Measurements from ENCODE around the gene ARHGAP27.
A peak's percentile ranks its signal among the peaks of the same experiment; 100 is the strongest.
"Not testable (repeated sequence)": the region's sequence is repeated elsewhere in the genome, so short reads cannot be mapped to it uniquely, and the experiment has no call there.

The ARHGAP27 gene

DNA sequence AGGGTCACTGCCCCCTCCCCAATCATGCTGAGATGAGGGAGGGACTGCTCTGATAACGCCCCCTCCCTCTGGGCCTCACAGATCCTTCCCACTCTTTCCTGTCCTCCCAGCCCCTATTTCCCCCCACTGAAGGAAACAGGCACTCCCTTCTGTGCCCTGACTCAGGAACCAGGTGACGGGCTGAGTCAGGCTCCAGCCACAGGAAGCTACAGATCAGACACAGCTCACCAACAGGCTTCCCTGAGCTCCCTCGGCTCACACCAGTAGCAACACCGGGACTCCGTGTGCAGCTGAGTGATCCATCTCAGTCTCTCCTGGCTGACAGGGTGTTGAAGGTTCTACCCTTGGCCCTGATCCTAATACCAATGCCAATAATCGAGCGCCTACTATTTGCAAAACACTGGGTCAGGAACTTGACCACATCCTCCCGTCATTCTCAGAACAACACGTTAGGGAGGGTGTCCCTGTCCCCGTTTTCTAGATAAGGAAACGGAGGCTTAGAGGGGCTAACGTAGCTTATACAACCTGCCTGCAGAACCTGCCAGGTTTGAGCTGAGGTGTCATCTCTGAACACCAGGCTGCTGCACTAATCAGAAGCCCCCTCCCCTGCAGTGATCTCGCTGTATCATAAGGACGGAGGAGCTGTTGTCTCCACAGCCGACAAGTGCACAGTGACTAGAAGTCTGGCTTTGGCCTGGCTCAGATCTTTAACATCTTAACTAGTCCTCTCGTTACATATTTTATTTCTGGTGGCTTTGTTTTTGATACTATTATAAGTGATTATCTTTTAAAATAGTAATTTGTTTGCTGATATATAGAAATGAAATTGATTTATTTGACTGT, 13.5 kb upstream of the ARHGAP27 start:
- DNase-seq, result peak; percentile 50

DNA sequence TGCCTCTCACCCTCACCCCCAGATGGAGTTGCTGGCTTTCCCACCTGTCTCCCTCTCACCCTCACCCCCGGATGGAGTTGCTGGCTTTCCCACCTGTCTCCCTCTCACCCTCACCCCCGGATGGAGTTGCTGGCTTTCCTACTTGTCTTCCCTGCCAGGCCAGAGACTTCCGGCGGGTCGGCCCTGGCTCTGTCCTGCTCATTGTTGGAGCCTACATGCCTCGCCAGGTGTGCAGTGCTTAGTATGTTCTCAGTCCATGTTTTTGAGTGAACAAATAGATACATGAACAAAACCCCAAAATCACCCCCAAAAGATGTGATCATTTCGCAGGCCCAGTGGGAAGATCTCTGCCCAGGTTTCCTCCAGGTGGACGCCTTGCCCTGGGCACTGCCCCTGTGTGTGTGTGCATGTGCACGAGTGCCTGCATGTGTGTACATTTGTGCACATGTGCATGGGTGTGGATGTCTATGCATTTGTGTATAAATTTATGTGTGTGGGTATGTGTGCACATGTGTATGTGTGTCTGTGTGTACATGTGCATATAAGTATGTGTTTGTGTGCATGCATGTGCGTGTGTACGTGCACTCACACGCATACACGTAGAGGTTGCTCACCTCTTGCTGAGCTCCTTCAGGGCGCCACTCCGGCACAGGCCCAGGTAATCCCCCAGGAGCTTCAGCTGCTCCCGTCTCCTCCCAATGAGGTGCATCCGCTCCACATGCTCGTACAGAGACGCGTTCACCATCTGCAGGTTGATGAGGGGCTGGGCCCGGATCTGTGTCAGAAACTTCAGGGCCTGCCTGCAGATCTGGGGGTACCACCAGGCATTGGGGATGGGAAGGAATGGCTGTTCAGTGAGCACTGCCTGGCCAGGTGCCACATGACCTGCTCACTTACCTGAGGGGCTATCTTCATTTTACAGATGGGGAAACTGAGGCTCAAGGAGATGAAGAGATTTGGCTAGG, 12.5 kb upstream of the ARHGAP27 start:
- DNase-seq, result not testable (repeated sequence)

DNA sequence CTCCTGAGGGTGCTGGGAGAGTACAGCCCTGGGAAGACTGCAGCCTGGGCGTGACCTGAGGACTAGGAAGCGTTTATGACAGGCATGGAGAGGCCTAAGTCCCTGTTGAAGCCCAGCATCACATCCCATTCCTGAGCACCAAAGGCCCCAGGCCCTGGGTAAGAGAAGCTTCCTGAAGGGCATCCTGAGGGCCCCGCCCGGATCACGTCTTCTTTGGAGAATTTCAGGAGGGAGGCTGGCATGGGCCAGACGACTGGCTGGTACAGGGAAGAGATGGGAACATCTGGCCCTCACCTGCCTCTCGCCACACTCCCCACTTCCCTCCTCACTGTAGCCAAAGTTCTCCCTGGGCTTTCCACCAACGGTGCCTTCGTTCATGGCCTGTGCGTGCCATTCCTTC, 11.6 kb upstream of the ARHGAP27 start:
- not testable (repeated sequence) for DNase-seq

DNA sequence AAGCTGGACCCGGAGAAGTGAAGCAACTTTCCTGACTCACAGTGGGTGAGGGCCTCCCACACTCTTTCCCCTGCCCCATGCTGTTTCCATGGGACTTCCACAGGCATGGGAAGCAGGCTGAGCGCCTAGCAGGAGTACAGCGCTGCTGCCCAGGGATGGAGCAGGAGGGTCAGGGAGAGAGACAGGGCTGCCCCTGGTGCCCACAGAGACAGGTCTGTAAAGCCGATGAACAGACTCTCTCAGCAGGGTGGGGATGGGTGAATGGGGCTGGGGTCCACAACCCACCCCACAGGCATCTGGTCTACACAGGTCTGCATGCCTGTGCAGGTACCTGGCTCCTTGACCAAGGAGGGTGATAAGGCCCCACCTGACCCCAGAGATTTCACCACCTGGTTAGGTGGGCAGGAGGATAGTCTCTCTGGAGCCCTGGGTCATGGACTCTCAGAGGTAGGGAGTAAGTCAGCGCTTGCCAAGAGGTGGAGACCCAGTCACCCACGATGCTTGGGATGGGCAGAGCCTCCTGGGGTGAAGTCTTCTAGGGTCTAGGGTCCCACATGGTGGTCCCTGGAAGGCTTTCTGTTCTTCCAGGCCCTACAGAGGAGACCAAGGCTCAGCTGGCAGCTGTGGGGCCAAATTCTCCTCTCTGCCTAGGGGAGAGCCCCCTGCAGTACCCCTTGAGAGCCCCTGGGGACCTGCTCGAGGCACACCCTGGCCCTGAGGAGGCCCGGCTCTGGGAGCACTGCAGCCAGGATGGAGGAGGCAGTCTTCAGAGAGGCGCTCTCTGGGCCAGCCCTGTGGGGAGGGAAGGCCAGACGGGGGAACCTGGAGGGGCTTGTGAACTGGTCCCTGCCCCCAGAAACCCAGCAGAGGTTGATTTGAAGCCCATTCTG, 10.9 kb upstream of the ARHGAP27 start:
- DNase-seq, result not testable (repeated sequence)

DNA sequence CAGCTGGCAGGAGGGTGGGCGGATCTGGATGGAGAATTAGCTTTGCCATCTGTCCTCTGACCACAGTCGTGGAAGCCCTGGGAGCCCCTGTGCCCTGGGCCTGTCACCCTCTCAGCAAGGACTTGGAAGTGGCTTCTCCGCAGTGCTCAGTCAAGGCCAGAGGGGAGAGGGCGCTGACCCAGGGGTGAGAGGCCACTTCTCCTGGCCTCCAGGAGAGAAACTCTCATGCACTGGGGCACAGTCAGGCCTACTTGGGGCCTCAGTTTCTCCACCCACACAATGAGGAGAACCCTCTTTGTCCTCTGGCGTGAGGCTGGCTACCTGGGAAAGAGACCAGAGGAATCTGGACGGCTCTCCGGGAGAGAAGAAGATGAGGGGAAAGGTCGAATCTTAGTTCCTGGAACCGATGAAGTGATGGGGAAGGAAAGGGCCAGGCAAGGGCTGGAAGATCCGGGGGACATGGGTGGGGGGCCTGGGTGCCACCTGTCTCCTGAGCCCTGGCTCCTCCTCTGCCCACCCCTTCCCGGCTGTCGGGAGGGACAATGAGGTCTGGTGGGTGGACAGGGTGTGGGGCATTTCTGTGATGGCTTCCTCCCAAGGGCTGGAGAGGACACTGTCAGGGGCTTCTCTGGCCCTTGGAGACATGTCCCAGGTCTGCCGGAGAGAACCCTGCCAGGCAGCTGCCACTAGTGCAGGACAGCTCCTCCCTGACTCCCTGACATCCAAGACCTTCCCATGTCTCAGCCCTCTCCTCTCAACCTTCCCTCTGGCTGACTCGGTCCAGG, 9.0 kb upstream of the ARHGAP27 start:
- DNase-seq, result no peak

DNA sequence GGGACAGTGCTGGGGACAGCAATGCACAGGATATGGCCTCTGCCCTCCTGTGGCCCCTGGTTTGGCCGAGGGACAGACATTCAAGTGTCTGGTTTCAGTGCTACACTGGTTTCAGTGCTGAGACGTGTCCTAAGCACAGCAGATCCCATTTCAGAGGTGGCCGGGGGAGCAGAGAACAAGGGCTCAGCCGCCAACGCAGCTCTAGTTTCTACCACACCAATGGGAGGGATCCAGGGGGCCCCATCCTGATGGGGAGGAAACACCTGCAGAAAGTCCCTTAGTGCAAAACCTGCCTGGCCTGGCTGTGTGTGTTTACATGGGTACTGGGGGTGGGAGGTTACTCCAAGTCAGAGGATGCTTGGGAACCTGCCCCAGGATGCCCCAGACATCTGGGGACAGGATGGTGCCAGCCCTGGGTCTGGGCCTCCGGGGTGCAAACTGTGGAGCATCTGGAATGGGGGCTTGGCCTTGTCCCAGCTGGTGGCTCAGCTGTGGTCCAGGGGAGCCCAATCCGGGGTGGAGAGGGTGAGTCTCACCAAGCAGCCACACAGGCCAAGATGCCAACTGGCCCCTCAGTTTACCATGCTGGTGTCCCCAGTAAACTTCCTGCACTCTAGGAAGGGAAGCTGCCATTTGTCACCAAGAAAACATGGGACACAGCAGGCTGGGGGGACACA, 8.3 kb upstream of the ARHGAP27 start:
- DNase-seq, result not testable (repeated sequence)

DNA sequence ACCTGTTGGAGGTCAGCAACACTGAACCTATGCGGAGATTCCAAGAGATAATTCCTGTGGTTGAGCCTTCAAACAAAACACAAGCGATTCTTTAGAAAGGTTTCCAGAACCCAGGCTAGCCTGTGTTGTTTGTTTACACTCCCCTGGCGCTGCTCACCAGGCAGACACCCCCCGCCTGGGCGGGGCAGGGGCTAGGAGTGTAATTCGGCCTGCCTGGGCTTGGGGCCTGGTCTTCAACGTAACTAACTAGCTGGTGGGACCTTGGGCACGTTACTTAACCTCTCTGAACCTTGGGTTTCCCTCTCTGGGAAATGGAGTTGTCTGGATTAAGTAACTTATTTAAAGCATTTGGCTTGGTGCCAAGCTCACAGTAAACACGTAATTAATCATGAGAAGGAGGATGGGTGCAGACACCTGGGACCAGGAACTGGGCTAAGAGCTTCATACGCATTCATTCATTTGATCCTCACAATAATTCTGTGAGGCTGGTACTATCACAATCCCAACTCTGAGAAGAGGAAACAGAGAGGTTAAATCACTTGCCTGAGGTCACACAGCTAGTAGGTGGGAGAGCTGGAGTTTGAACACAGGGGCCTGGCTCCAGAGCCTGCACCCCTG, 7.6 kb upstream of the ARHGAP27 start:
- DNase-seq, result no peak

DNA sequence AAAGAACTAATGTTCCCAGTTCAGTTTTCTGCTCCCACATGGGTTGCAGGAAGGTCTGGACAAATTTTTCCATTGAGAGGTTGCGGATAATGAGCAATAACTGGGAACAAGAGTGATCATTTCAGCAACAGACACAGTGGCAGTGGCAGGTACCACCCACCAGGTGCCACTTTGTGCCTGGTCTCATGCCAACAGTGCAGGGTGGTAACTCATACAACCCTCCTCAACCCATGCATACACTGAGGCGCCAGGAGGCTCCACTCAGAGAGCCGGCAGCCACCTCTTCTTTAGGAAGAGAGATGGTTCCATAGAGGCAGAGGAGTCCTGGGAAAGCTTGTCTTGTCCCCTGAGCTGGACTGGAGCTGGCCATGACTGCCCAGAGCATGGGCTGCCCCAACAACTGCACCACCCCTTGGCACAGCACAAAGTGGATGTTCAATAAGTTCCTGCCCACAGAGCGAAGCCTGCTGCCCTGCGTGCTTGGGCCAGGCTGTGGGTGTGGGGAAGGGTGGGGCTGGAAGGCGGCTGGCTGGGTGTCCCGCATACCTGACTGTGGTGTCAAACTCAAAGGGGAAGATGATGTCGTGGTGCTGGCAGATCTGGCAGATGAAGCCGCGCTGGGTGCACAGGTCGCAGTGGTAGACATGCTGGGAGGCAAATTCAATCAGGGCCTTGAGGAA, 6.4 kb upstream of the ARHGAP27 start:
- DNase-seq, result no peak

DNA sequence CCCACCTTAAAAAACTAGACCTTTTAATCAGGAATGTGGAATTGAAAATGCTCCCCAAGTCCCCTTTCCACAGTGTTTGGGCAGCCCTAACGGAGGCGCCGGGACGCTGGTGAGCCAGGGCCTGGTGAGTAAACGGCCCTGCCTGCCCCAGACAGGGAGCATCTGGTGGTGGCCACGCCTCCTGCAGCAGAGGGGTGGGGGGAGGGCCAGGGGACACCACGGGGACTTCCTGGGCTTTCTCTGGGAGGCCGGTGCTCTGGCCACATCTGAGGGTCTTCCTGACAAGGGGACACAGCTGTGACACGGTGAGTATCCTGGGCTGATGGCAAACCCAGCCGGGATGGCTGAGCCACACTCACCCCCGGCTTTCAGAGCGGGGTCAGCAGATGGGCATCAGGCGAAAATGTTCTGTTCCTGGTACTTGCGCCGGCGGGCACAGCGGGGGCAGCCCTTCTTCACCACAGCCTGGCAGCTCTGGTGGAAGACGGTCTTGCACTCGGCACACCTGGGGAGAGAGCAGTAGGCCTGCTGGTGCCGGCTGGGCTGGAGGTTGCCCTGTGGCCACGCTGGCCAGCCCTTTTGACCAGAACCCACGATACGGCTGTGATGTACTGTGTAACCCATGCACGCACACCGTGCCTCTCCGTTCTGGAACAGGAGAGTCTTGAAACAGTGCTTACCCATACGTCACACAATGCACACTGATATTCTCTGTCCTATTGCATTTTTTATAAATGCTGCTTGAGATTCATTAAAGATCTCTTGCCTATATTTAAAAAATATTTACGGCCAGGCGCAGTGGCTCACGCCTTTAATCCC, 5.0 kb upstream of the ARHGAP27 start:
- DNase-seq, result no peak

DNA sequence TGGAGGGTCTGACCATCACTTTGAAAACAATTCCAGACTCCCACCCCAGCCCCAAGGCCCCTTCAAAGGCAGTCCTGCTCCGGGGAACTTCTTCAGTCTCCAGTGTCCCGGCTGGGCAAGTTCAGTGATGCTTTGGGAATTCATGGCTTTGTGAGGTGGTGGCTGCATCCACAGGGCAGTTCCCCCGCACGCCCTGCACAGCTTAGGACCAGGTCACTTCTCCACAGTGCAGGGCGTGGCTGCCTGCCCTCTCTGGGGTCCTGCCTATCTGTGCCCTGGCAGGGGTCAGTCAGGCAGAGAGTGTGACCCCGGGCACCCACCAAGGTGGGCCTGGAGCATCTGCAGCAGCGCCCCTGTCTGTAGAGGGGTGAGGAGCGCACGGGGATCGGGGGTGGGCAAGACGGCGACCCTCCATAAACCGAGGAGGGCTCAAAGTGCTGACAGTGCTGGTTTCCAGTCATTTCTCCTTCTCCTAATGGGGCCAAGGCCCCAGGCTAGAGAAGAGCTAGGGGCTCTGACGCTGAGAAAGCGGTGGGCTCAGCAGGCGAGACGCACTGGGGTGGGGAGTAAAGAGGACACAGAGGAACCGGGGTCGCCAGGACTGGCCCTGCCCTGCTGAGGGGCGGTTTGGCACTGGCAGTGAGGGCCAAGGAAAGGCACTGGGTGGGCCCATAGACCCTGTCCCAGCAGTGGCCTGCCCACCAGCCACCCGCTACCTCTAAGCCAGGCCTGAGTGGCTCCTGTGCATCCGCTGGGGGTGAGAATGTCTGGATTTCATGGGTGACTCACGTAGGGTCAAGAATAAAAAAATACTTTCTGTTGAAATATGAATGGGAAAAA, 4.2 kb upstream of the ARHGAP27 start:
- DNase-seq, result no peak

DNA sequence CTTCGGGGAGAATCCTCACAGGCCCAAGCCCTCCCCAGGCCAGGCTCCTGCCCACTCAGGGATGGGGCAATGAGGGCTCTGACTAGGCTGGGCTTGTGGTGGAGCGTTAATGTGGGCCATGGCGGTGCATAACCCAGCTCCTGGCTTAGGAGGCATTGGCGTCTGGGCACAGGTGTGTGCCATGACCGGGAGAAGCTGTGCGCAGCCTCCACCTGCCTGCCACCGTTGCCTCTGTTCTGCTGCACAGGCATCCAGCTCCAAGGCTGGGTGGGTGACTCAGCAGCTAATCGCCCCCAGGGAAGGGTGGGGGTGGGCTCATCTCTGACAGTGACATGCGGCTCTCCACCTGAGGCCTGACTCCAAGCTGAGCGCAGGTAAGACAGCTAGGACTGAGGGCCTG, 3.5 kb upstream of the ARHGAP27 start:
- no peak for DNase-seq

DNA sequence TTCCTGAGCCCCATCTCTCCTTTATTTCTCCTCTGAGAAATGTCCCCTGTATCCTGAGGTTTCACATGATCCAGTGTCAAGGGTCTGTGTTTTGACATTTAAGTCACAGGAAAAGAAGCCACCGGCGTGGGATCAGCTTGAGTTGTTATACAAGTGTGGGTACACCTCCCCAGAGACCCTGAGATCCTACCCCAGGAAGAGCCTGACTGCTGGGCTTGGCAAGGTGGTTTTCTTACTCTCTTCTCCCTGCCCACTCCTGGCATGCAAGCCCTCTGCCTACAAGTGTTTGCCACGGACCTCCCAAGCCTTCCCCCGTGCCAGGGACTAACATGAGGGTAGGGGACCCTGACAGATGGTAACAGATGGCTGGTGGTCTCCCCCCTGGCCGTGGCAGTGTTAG, 2.8 kb upstream of the ARHGAP27 start:
- DNase-seq, result no peak

DNA sequence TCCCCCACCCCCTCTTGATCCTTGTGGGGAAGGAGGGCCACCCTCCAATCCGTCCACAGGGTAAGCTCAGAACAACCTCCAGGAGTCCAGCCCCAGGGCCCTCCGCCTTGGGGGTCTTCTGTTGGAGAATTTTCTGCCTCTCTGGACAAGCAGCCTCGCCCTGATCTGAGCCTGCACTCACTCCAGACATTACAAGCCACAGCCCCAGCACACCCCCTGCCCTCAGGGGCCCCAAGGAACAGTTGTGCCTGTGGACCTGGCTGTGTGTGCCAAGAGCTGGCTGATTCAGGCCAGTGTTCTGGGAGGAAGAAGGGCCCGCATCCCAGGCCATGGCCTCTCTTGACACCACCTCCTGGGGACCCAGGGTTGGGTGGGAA, 477 bp upstream of the ARHGAP27 start:
- no peak for DNase-seq

DNA sequence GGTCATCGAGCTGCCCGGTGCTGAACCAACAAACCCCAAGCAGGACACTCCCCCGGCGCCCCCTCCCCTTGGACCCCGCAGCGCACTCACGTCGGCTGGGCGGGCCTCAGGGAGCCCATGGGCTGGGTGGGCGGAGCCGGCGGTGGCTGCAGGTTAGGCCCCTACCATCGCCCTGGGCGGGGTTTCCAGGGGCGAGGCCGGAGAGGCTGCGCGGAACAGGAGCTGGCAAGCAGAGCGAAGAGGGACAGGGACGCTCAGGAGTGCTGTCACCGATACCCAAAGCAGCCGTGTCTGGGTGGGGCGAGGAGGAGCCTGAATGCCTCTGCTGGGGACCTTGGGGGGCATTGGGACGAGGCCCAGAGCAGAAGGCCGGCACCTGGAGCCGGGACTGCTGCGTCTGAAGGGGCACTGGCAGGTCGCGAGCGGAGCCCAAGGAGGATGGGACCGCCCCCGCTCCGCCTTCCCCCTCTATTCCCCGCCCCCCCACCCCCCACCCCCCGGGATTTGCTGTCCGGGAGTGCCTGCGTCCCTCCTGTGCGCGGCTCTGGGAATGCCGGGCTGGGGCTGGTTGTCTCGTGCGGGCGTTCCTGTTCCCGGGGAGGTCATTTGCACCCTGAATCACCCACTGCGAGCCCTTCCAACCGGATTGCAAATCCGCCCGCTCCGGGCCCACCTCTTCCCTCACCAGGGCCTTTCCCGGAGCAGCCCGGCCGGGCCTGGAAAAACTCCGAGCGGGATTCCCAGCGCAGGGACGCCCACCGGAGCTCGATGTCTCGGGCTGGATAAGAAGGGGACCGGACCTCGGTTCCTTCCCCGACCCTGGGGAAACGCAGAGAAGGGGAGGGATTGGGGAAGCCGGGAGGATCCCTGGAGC, 902 bp downstream of the ARHGAP27 start:
- peak; percentile 86 for DNase-seq

DNA sequence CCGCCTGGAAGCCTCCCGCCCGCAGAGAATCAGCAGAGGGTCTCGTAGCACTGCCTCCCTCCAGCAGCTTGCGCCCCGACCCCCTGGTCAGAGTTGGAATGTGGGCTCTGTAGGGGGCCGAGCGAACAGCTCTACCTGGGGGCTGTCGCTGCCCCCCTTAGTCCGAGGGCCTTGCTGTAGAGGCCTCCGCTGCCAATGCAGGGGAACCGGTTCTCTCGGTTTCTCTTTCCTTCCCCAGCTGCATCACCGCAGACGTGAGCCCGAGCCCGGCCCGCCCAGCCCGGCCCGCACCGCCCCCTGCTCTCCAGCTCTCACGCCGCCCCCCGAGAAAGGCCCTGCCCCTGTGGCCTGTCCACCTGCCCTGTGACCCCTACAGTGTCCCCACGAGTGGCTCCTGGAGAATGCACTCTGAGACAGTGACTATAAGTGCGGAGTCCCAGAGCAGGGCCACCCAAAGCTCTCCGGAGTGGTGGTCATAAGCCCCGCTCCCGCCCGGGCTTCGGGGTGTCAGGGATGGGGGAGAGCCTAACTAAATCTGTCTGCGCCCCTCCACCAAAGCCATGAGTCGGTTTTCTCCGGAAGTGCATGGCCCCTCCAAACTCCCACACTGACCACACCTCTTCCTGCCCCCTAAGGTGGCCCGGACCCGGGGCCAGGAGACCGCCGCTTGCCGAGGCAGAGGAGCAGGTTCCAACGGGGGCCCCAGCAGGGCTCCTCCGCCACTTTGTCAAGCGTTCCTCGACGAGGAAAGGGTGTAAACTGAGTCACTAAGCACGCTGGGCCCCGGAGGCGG, 1.7 kb downstream of the ARHGAP27 start:
- DNase-seq, result peak; percentile 21

DNA sequence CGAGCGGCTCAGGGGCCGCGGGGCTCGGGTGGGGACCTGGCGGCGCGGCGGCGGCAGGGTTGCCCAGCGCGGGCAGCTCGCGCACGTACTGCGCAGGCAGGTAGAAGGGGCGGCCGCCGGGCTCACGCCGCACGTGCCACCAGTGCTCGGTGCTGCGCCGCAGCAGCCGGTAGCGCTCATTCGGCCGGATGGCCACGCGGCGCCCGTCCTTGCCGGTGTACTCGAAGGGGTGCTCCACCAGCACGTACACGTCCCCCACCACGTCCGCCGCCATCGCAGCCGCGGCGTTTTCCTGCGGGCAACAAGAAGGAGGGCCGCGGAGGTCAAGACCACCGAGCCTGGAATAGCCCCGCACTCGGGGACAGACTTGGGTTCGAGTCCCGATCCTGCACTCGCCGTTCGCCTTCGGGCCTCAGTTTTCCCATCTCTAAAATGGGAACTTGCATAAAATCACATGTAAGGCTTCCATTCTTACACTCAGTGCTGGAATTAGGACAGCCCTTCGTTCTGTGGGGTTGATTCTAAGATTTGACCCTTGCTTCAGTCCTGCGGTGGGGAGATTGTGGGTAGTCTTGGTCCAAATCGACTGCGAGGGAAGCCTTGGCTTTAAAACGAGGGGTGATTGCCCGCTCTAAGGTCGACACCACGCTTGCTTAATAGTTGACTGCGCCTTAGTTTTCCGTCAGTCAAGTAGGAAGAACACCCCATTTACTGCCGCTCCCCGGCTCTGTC, 2.5 kb downstream of the ARHGAP27 start:
- DNase-seq, result no peak
